ENCODE results near the gene IFT27.
"Not testable (repeated sequence)": the region's sequence is repeated elsewhere in the genome, so short reads cannot be mapped to it uniquely, and the experiment has no call there.

The IFT27 gene

GRCh38 chr22:36743011-36743410, 32.9 kb downstream of the IFT27 start:
- DNase-seq, result no peak

GRCh38 chr22:36741968-36742367, 34.0 kb downstream of the IFT27 start:
- no peak for DNase-seq

GRCh38 chr22:36741204-36741793, 34.6 kb downstream of the IFT27 start:
- no peak for DNase-seq

- no peak for DNase-seq
These were observed 35.2 kb downstream of the IFT27 start for GRCh38 chr22:36740716-36741115.

GRCh38 chr22:36739185-36739584, 36.7 kb downstream of the IFT27 start:
- no peak for DNase-seq

GRCh38 chr22:36738416-36739020, 37.4 kb downstream of the IFT27 start:
- DNase-seq, result no peak

GRCh38 chr22:36737776-36738175, 38.1 kb downstream of the IFT27 start:
- no peak for DNase-seq

- no peak for DNase-seq
These were observed 39.1 kb downstream of the IFT27 start for GRCh38 chr22:36736701-36737320.

GRCh38 chr22:36734171-36735058, 41.5 kb downstream of the IFT27 start:
- DNase-seq, result no peak

GRCh38 chr22:36733271-36733670, 42.6 kb downstream of the IFT27 start:
- DNase-seq, result no peak

GRCh38 chr22:36732609-36733008, 43.3 kb downstream of the IFT27 start:
- DNase-seq, result no peak

GRCh38 chr22:36731916-36732315, 44.0 kb downstream of the IFT27 start:
- DNase-seq, result no peak

GRCh38 chr22:36731321-36731720, 44.6 kb downstream of the IFT27 start:
- not testable (repeated sequence) for DNase-seq

GRCh38 chr22:36730176-36730858, 45.6 kb downstream of the IFT27 start:
- no peak for DNase-seq

GRCh38 chr22:36729321-36729720, 46.6 kb downstream of the IFT27 start:
- no peak for DNase-seq

GRCh38 chr22:36728505-36728904, 47.4 kb downstream of the IFT27 start:
- no peak for DNase-seq

- DNase-seq, result no peak
These were observed 47.9 kb downstream of the IFT27 start for GRCh38 chr22:36727927-36728488.

- no peak for DNase-seq
These were observed 48.8 kb downstream of the IFT27 start for GRCh38 chr22:36727110-36727509.

- no peak for DNase-seq
These were observed 49.9 kb downstream of the IFT27 start for GRCh38 chr22:36726007-36726380.

- no peak for DNase-seq
These were observed 50.4 kb downstream of the IFT27 start for GRCh38 chr22:36725366-36726006.

GRCh38 chr22:36724836-36725235, 51.1 kb downstream of the IFT27 start:
- DNase-seq, result no peak

GRCh38 chr22:36722055-36722454, 53.9 kb downstream of the IFT27 start:
- no peak for DNase-seq
